ENCODE data around the gene PDE8A.

DNA sequence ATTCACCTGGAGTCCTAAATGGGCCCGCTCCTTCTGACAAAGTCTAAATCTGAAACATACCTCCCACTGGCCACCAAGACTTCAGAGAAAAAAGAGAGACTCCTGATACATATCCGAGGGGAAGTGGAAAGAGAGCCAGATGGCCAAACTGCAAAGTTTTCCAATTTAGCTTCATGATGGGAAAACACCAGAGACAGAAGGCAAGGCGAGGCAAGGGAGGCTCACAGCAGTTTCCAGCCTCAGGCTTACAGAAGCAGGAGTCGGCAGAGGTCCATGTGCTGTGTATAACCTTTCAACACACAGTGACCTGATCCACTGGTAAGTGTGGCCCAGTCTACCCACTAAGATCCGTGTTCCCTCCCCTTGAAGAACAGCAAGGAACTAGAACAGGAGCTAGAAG is 29.9 kb upstream of the PDE8A start:
- TF ChIP-seq, protein P1, sequence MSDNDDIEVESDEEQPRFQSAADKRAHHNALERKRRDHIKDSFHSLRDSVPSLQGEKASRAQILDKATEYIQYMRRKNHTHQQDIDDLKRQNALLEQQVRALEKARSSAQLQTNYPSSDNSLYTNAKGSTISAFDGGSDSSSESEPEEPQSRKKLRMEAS (IDR thresholded peaks at IDR 0.05) = no peak
- TF ChIP-seq, protein P2, sequence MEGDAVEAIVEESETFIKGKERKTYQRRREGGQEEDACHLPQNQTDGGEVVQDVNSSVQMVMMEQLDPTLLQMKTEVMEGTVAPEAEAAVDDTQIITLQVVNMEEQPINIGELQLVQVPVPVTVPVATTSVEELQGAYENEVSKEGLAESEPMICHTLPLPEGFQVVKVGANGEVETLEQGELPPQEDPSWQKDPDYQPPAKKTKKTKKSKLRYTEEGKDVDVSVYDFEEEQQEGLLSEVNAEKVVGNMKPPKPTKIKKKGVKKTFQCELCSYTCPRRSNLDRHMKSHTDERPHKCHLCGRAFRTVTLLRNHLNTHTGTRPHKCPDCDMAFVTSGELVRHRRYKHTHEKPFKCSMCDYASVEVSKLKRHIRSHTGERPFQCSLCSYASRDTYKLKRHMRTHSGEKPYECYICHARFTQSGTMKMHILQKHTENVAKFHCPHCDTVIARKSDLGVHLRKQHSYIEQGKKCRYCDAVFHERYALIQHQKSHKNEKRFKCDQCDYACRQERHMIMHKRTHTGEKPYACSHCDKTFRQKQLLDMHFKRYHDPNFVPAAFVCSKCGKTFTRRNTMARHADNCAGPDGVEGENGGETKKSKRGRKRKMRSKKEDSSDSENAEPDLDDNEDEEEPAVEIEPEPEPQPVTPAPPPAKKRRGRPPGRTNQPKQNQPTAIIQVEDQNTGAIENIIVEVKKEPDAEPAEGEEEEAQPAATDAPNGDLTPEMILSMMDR (IDR thresholded peaks at IDR 0.05; ENCODE audit: low read depth, low read length, missing input control) = no peak
- no peak for TF ChIP-seq HNF4A (conservative IDR thresholded peaks at IDR 0.05)
- TF ChIP-seq, protein P3, sequence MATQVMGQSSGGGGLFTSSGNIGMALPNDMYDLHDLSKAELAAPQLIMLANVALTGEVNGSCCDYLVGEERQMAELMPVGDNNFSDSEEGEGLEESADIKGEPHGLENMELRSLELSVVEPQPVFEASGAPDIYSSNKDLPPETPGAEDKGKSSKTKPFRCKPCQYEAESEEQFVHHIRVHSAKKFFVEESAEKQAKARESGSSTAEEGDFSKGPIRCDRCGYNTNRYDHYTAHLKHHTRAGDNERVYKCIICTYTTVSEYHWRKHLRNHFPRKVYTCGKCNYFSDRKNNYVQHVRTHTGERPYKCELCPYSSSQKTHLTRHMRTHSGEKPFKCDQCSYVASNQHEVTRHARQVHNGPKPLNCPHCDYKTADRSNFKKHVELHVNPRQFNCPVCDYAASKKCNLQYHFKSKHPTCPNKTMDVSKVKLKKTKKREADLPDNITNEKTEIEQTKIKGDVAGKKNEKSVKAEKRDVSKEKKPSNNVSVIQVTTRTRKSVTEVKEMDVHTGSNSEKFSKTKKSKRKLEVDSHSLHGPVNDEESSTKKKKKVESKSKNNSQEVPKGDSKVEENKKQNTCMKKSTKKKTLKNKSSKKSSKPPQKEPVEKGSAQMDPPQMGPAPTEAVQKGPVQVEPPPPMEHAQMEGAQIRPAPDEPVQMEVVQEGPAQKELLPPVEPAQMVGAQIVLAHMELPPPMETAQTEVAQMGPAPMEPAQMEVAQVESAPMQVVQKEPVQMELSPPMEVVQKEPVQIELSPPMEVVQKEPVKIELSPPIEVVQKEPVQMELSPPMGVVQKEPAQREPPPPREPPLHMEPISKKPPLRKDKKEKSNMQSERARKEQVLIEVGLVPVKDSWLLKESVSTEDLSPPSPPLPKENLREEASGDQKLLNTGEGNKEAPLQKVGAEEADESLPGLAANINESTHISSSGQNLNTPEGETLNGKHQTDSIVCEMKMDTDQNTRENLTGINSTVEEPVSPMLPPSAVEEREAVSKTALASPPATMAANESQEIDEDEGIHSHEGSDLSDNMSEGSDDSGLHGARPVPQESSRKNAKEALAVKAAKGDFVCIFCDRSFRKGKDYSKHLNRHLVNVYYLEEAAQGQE (IDR thresholded peaks at IDR 0.05) = no peak
- TF ChIP-seq YY1 (IDR thresholded peaks at IDR 0.05) = no peak
- TF ChIP-seq GABPA (IDR thresholded peaks at IDR 0.05 in 1 of 2, conservative IDR thresholded peaks at IDR 0.05 in 1 of 2) = no peak
